Measurements from ENCODE around the gene VAC14.

- no peak for TF ChIP-seq CTCF (IDR thresholded peaks at IDR 0.05)
- TF ChIP-seq EZH2 (IDR thresholded peaks at IDR 0.05) = no peak
- no peak for TF ChIP-seq EZH2phosphoT487 (IDR thresholded peaks at IDR 0.05)
Measured at GRCh38 chr16:70725024-70725911, 75.7 kb downstream of the VAC14 start.
